AML-193 (cell line): ENCODE measurements around the gene GMFB.
"Not testable (repeated sequence)": the region's sequence is repeated elsewhere in the genome, so short reads cannot be mapped to it uniquely, and the experiment has no call there.

Source experiments
- DNase-seq, 2 experiments: peaks; one replicate each; lab custom pipeline; 2025; lab: John Stamatoyannopoulos, UW

Gene GMFB

GRCh38 chr14:54457609-54457996, 31.2 kb downstream of the GMFB start:
- no peak for DNase-seq

- not testable (repeated sequence) for DNase-seq
These were observed 31.8 kb downstream of the GMFB start for GRCh38 chr14:54456820-54457608.

- no peak for DNase-seq
These were observed 33.4 kb downstream of the GMFB start for GRCh38 chr14:54455363-54455762.

- not testable (repeated sequence) for DNase-seq
These were observed 34.8 kb downstream of the GMFB start for GRCh38 chr14:54453990-54454389.

- DNase-seq: no peak
These were observed 35.5 kb downstream of the GMFB start for GRCh38 chr14:54453252-54453651.

GRCh38 chr14:54451961-54452360, 36.8 kb downstream of the GMFB start:
- DNase-seq: no peak

GRCh38 chr14:54451121-54451601, 37.6 kb downstream of the GMFB start:
- no peak for DNase-seq

GRCh38 chr14:54450535-54450934, 38.2 kb downstream of the GMFB start:
- peak; percentile 39 to 46 for DNase-seq

GRCh38 chr14:54447231-54447692, 41.5 kb downstream of the GMFB start:
- peak; percentile 90 to 92 for DNase-seq

- DNase-seq: peak in 1 of 2 experiments; percentile 26
These were observed 42.6 kb downstream of the GMFB start for GRCh38 chr14:54446161-54446693.

- no peak for DNase-seq
These were observed 44.1 kb downstream of the GMFB start for GRCh38 chr14:54444681-54445080.

- no peak for DNase-seq
These were observed 44.8 kb downstream of the GMFB start for GRCh38 chr14:54443981-54444380.

- not testable (repeated sequence) for DNase-seq
These were observed 45.8 kb downstream of the GMFB start for GRCh38 chr14:54442961-54443360.

GRCh38 chr14:54440873-54441868, 47.6 kb downstream of the GMFB start, which contains the start of gene CNIH1:
Gene CNIH1, minus strand, starts transcription at chr14:54441374. Its CDS starts 47 bp downstream, at chr14:54441327.
- peak; percentile 84 to 86 for DNase-seq

GRCh38 chr14:54440476-54440872, 48.3 kb downstream of the GMFB start:
- no peak for DNase-seq

GRCh38 chr14:54440037-54440436, 48.7 kb downstream of the GMFB start:
- DNase-seq: no peak

- DNase-seq: no peak
These were observed 50.1 kb downstream of the GMFB start for GRCh38 chr14:54438703-54439102.

- not testable (repeated sequence) for DNase-seq
These were observed 50.8 kb downstream of the GMFB start for GRCh38 chr14:54437954-54438353.

GRCh38 chr14:54435500-54435981, 53.2 kb downstream of the GMFB start:
- DNase-seq: no peak

- DNase-seq: no peak
These were observed 60.3 kb downstream of the GMFB start for GRCh38 chr14:54428527-54428926.

GRCh38 chr14:54427871-54428270, 60.9 kb downstream of the GMFB start:
- no peak for DNase-seq
